Lower lobe of right lung (tissue), 2 donors: ENCODE results near the gene RSAD1. TPM values are rescaled to one million over a fixed set of nuclear protein-coding genes. Genes with fewer than 3 reads are reported as not detected.

ENCODE experiments used
- ATAC-seq, 2 donors: fragments of 200-7000 bp; cut with Tn5 transposase; one replicate each; pipeline ENCODE4 v1.9.1; 2020 to 2022; ENCODE audit warnings: mild to moderate bottlenecking in 2 of 2, moderate library complexity in 2 of 2
- DNase-seq: peaks from one replicate; pipeline ENCODE4 v3.0.0-alpha.2; 2020
- H3K27ac ChIP-seq: fragments of 200-600 bp; one replicate; pipeline ENCODE4 v1.8.0; 2022
- H3K27me3 ChIP-seq: fragments of 200-600 bp; one replicate; pipeline ENCODE4 v1.8.0; 2022; ENCODE audit warnings: low read depth
- H3K36me3 ChIP-seq: fragments of 200-600 bp; one replicate; pipeline ENCODE4 v1.8.0; 2022; ENCODE audit warnings: mild to moderate bottlenecking
- H3K4me1 ChIP-seq: fragments of 200-600 bp; one replicate; pipeline ENCODE4 v1.8.0; 2022
- H3K4me3 ChIP-seq: fragments of 200-600 bp; one replicate; pipeline ENCODE4 v1.8.0; 2022; ENCODE audit warnings: mild to moderate bottlenecking
- H3K9me3 ChIP-seq: fragments of 200-600 bp; one replicate; pipeline ENCODE4 v1.8.0; 2022
- intact Hi-C: fragments of 100-400 bp; cut with DNase I; formaldehyde crosslinking; loops from one replicate; pipeline ENCODE4 v1.11.0; 2022
- long read RNA-seq: library from polyadenylated mRNA; unstranded; transcript quantifications from one replicate; pipeline ENCODE4 v2.0.0, GENCODE V29; 2021
- total RNA-seq: library from RNA; stranded (reverse); fragmentation: NEBNext Ultra II Directional; extraction: Animal tissue kit (Norgen Biotek cat#: 25700); gene quantifications from one replicate; pipeline ENCODE4 v1.2.1, GENCODE V29; 2021
- TF ChIP-seq, protein P1 (sequence below): fragments of 200-600 bp; IDR thresholded peaks from one replicate; pipeline ENCODE4 v1.8.0; 2022; ENCODE audit warnings: antibody characterized with exemption, mild to moderate bottlenecking
- donor health status: DM: no; HTN: yes; CAD: no; lungs with severe emphysema.

Gene RSAD1
- 29.2 TPM for total RNA-seq
- long read RNA-seq, transcript RSAD1-201 (9 exons, 2,528 nt) = major isoform, 25 of 45 reads
- long read RNA-seq, partial matches to known transcripts = 10 of 45 reads
- long read RNA-seq, other reads (novel, unspliced or antisense) = 10 of 45 reads

DNA sequence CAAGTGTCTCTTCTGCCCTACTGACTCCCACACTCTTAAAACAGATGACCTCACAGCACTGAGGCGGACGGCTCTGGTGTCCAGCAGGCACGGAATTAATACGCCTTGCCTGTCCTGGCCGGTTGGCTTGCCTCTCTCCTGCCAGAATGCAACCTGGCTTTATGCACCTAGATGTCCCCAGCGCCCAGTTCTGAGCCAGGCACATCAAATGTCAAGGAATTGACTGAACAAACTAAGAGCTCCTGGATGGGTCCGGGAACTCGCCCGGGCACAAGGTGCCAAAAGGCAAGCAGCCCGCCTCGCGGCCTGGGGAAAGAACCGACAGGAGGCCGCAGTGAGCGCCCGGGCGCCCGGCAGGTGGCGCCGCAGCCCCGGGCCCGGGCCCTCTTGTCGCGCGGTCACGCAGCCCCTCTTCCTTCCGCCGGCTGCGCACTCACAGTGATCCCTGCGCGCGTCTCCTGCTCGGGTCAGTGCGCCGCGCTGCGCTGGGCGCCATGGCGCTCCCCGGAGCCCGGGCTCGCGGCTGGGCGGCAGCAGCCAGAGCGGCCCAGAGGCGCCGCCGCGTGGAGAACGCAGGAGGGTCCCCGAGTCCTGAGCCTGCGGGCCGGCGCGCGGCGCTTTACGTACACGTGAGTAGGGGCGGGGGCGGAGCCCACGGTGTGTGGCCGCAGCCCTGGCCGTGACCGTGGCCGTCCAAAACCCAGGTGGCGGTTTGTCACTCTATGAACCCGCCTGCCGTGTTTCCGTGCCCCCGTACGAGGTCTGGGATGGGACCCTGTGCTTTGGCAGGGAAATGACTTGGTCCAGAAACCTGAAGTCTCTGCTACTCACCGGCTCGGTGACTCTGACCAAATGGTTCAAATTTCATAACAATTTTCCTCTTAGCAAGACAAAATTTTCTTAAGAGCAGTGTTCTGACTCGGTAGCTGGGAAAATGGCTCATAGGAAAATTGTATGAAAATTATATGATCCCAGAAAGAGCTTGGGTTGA lies at the start of gene RSAD1:
RSAD1 (plus strand) TSS at position 470 of the 991 bp plus-strand sequence; CDS start at position 495, 25 bp downstream.
- peak within 1 kb of the TSS; percentile 89 for H3K27ac ChIP-seq
- TF ChIP-seq, protein P1, sequence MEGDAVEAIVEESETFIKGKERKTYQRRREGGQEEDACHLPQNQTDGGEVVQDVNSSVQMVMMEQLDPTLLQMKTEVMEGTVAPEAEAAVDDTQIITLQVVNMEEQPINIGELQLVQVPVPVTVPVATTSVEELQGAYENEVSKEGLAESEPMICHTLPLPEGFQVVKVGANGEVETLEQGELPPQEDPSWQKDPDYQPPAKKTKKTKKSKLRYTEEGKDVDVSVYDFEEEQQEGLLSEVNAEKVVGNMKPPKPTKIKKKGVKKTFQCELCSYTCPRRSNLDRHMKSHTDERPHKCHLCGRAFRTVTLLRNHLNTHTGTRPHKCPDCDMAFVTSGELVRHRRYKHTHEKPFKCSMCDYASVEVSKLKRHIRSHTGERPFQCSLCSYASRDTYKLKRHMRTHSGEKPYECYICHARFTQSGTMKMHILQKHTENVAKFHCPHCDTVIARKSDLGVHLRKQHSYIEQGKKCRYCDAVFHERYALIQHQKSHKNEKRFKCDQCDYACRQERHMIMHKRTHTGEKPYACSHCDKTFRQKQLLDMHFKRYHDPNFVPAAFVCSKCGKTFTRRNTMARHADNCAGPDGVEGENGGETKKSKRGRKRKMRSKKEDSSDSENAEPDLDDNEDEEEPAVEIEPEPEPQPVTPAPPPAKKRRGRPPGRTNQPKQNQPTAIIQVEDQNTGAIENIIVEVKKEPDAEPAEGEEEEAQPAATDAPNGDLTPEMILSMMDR = peak; percentile 92
- no peaks in the 10 kb centered on the region for H3K27me3 ChIP-seq
- DNase-seq = peak; percentile 92
- H3K4me1 ChIP-seq = peaks cover 39% of the 10 kb centered on the region
- peaks cover 33% of the 10 kb centered on the region for H3K36me3 ChIP-seq
- H3K4me3 ChIP-seq = peak within 1 kb of the TSS; percentile 91
- peak; percentile 93 to 95 for ATAC-seq
- no peaks in the 10 kb centered on the region for H3K9me3 ChIP-seq
- intact Hi-C loops = no loop called here

GRCh38 chr17:50429793-50430192 lies 48.9 kb upstream of the RSAD1 start:
- DNase-seq (no peak), ATAC-seq (no peak)
- H3K36me3 ChIP-seq = no peaks in the 10 kb centered on the region
- H3K27ac ChIP-seq = no peak overlapping the region
- no peak overlapping the region for H3K4me3 ChIP-seq
- peaks cover 47% of the 10 kb centered on the region for H3K4me1 ChIP-seq
- intact Hi-C loops = no loop called here
- H3K27me3 ChIP-seq = no peaks in the 10 kb centered on the region
- TF ChIP-seq, protein P1 = no peak
- no peaks in the 10 kb centered on the region for H3K9me3 ChIP-seq

- no peak for ATAC-seq
- TF ChIP-seq, protein P1 = no peak
- DNase-seq = no peak
- Histone ChIP-seq H3K9me3 (no peaks in the 10 kb centered on the region), H3K27me3 (no peaks in the 10 kb centered on the region), H3K27ac (no peak overlapping the region), H3K4me3 (no peak overlapping the region), H3K4me1 (peaks cover 37% of the 10 kb centered on the region), H3K36me3 (no peaks in the 10 kb centered on the region)
- intact Hi-C loops = no loop called here
These were observed 47.6 kb upstream of the RSAD1 start for GRCh38 chr17:50430821-50431618.

DNA sequence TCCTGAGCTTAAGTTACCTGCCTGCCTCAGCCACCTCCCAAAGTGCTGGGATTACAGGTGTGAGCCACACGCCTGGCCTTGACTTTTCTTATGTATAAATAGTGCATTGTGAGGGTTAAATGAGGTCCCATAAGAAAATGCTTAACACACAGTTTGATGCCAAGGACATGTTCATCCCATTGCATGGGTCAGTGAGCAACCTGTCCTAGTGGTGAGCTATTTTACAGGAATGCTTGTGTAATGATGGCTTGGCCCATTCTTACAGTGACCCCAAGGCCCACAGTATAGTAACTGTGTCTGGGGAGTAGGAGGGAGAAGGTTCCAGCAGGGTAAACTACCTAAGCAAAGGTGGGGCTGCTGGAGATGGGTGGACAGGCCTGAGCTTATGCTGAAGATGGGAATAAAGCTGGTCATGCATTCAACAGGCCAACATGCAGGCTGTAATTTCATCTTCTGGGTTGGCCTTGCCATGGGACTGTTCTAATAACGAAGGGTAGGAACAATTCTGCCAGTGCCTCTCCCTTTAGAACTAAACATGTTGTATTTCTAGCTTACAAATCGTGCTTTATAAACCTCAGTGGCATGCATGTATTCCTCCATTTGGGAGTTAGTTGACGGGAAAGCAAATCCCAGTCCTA lies 46.4 kb upstream of the RSAD1 start:
- Histone ChIP-seq H3K9me3 (no peaks in the 10 kb centered on the region), H3K4me3 (no peak overlapping the region), H3K27me3 (no peaks in the 10 kb centered on the region), H3K36me3 (peaks cover 4% of the 10 kb centered on the region), H3K27ac (no peak overlapping the region), H3K4me1 (peaks cover 27% of the 10 kb centered on the region)
- DNase-seq (no peak), ATAC-seq (no peak)
- TF ChIP-seq, protein P1 = no peak
- intact Hi-C loops = no loop called here

DNA sequence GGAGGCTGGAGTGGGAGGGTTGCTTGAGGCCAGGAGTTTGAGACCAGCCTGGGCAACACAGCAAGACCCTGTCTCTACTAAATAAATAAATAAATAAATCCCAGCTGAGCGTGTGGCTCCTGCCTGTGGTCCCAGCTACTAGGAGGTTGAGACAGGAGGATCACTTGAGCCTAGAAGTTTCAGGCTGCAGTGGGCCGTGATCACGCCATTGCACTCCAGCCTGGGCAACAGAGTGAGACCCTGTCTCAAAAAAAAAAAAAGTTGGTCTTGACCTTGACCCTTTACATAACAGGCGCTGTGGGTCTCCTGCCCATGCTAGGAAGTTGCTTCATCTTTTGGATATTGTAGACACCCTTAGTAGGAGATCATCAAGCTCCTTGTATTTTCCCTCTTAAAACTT lies 41.3 kb upstream of the RSAD1 start:
- H3K27me3 ChIP-seq = no peaks in the 10 kb centered on the region
- TF ChIP-seq, protein P1 = no peak
- no peaks in the 10 kb centered on the region for H3K9me3 ChIP-seq
- H3K4me1 ChIP-seq = peaks cover 10% of the 10 kb centered on the region
- H3K4me3 ChIP-seq = no peak overlapping the region
- H3K36me3 ChIP-seq = peaks cover 7% of the 10 kb centered on the region
- H3K27ac ChIP-seq = no peak overlapping the region
- DNase-seq (no peak), ATAC-seq (no peak)
- intact Hi-C loops = no loop called here
